HepG2 (cell line): Measurements from ENCODE around the gene C1orf116. TPM values are rescaled to one million over a fixed set of nuclear protein-coding genes. Genes with fewer than 3 reads are reported as not detected.
A peak's percentile ranks its signal among the peaks of the same experiment; 100 is the strongest.

ENCODE experiments used
- HMG20A ChIP-seq: IDR thresholded peaks from 2 replicates; pipeline ENCODE4 v1.6.1; 2016; ENCODE audit warnings: borderline replicate concordance
- KLF13 ChIP-seq: sonication (generic); formaldehyde crosslinking; IDR thresholded peaks from 2 replicates; pipeline ENCODE4 v1.4.0; 2020; ENCODE audit warnings: mild to moderate bottlenecking, missing genetic modification reagents
- NRL ChIP-seq: sonication (generic); formaldehyde crosslinking; IDR thresholded peaks from 2 replicates; pipeline ENCODE4 v1.5.0; 2020; ENCODE audit warnings: missing genetic modification reagents, mild to moderate bottlenecking, moderate library complexity, borderline replicate concordance
- RFX3 ChIP-seq: IDR thresholded peaks from 2 replicates; pipeline ENCODE4 v1.6.1; 2016; ENCODE audit warnings: missing biosample characterization, missing genetic modification reagents
- SOX13 ChIP-seq, 3 experiments: fragments of 450-650 bp in 1 of 3; sonication (generic) in 1 of 3; formaldehyde crosslinking in 1 of 3; IDR thresholded peaks in 2 of 3; conservative IDR thresholded peaks in 1 of 3; 2 replicates each; pipeline versions ENCODE4 v1.5.0 to v1.6.1; 2016 to 2020; ENCODE audit warnings: antibody characterized with exemption in 1 of 3, mild to moderate bottlenecking in 1 of 3, missing compliant biosample characterization in 1 of 3, missing genetic modification reagents in 1 of 3, moderate library complexity in 1 of 3
- ZKSCAN5 ChIP-seq: sonication (generic); formaldehyde crosslinking; IDR thresholded peaks from 2 replicates; pipeline ENCODE4 v1.5.1; 2020; ENCODE audit warnings: mild to moderate bottlenecking, missing genetic modification reagents
- ZNF331 ChIP-seq: sonication (generic); formaldehyde crosslinking; IDR thresholded peaks from 2 replicates; pipeline ENCODE4 v1.4.0; 2020; ENCODE audit warnings: missing genetic modification reagents
- ZNF619 ChIP-seq: sonication (generic); formaldehyde crosslinking; IDR thresholded peaks from 2 replicates; pipeline ENCODE4 v1.4.0; 2020; ENCODE audit warnings: mild to moderate bottlenecking, missing genetic modification reagents
- ZNF782 ChIP-seq: sonication (generic); formaldehyde crosslinking; IDR thresholded peaks from 2 replicates; pipeline ENCODE4 v1.4.0; 2020; ENCODE audit warnings: missing genetic modification reagents, mild to moderate bottlenecking, borderline replicate concordance
- polyA plus RNA-seq, 8 experiments: library from polyadenylated mRNA; depleted of rRNA in 3 of 8; stranded (reverse) in 7 of 8; unstranded in 1 of 8; fragments of >200 nt; fragmentation: Illumina TruSeq in 4 of 8; extraction: Trizol in 4 of 8; gene quantifications; 2 replicates each; pipeline versions ENCODE4 v1.2.1 to v1.2.3, GENCODE V29; 2011 to 2016; ENCODE audit warnings: low read depth in 4 of 8, missing spikeins in 1 of 8, mixed read lengths in 1 of 8; ENCODE audit not compliant: insufficient read depth in 1 of 8
- total RNA-seq, 5 experiments: library from RNA; depleted of rRNA; stranded (reverse); fragments of >200 nt; fragmentation: Illumina TruSeq; extraction: Trizol; gene quantifications; 2 replicates each; pipeline ENCODE4 v1.2.3, GENCODE V29; 2016; ENCODE audit warnings: low read depth in 1 of 5
- TF ChIP-seq, protein P1 (sequence below): sonication (generic); formaldehyde crosslinking; IDR thresholded peaks from 2 replicates; pipeline ENCODE4 v1.4.0; 2020; ENCODE audit warnings: missing genetic modification reagents
- TF ChIP-seq, protein P2 (sequence below): IDR thresholded peaks from 2 replicates; pipeline ENCODE4 v1.6.1; 2018; ENCODE audit warnings: missing genetic modification reagents, mild to moderate bottlenecking, missing compliant biosample characterization
- TF ChIP-seq, protein P3 (sequence below): IDR thresholded peaks from 2 replicates; pipeline ENCODE4 v1.6.1; 2012; ENCODE audit warnings: inconsistent platforms
- TF ChIP-seq, protein P4 (sequence below): sonication (generic); formaldehyde crosslinking; IDR thresholded peaks from 2 replicates; pipeline ENCODE4 v1.5.0; 2020; ENCODE audit warnings: missing genetic modification reagents
- TF ChIP-seq, protein P5 (sequence below): sonication (generic); formaldehyde crosslinking; IDR thresholded peaks from 2 replicates; pipeline ENCODE4 v1.5.0; 2020; ENCODE audit warnings: missing genetic modification reagents
- TF ChIP-seq, protein P6 (sequence below): sonication (generic); formaldehyde crosslinking; IDR thresholded peaks from 2 replicates; pipeline ENCODE4 v1.9.0; 2021; ENCODE audit warnings: mild to moderate bottlenecking, missing genetic modification reagents

Gene C1orf116
- total and polyA plus RNA-seq, 2 of the 13 experiments (the other 11 are each of a cell fraction or from before 2014, with no cell fraction given) = 0.51 to 0.95 TPM

DNA sequence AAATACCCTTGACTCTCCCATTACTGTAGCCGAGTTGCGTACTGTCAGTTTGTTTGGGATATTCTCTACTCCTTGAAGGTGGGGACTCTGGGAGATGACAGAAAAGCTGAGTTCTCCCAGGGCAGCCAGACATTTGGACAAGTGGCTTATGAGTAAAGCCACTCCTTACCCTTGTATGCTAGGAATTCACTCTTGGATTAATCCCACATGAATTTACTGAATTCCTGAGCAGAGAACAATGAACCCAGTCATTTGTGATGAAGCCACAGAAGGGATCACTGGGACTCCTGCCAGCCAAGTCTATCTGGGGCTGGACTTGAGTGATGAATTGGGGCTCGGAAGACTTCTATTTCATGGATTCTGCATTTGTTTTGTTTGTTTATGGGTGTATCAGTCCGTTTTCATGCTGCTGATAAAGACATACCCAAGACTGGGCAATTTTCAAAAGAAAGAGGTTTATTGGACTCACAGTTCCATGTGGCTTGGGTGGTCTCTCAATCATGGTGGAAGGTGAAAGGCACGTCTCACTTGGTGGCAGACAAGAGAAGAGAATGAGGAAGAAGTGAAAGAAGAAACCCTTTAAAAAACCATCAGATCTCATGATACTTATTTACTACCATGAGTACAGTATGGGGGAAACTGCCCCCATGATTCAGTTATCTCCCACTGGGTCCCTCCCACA, 25.1 kb downstream of the C1orf116 start (continued):
- TF ChIP-seq, protein P1, sequence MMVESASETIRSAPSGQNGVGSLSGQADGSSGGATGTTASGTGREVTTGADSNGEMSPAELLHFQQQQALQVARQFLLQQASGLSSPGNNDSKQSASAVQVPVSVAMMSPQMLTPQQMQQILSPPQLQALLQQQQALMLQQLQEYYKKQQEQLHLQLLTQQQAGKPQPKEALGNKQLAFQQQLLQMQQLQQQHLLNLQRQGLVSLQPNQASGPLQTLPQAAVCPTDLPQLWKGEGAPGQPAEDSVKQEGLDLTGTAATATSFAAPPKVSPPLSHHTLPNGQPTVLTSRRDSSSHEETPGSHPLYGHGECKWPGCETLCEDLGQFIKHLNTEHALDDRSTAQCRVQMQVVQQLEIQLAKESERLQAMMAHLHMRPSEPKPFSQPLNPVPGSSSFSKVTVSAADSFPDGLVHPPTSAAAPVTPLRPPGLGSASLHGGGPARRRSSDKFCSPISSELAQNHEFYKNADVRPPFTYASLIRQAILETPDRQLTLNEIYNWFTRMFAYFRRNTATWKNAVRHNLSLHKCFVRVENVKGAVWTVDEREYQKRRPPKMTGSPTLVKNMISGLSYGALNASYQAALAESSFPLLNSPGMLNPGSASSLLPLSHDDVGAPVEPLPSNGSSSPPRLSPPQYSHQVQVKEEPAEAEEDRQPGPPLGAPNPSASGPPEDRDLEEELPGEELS (CRISPR knock-in tag) = no peak
- TF ChIP-seq, protein P2, sequence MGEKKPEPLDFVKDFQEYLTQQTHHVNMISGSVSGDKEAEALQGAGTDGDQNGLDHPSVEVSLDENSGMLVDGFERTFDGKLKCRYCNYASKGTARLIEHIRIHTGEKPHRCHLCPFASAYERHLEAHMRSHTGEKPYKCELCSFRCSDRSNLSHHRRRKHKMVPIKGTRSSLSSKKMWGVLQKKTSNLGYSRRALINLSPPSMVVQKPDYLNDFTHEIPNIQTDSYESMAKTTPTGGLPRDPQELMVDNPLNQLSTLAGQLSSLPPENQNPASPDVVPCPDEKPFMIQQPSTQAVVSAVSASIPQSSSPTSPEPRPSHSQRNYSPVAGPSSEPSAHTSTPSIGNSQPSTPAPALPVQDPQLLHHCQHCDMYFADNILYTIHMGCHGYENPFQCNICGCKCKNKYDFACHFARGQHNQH = 0 out of 2 replicates have a peak, but pooled peaks have one; percentile 15
- TF ChIP-seq HMG20A (CRISPR knock-in tag) = peak; percentile 51; the same call in 1 of the 2 replicates
- TF ChIP-seq, protein P3, sequence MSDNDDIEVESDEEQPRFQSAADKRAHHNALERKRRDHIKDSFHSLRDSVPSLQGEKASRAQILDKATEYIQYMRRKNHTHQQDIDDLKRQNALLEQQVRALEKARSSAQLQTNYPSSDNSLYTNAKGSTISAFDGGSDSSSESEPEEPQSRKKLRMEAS = no peak
- TF ChIP-seq RFX3 (CRISPR knock-in tag) = no peak
- no peak for TF ChIP-seq NRL
- TF ChIP-seq SOX13 (IDR thresholded peaks at IDR 0.05) = 0 out of 2 replicates have a peak, but pooled peaks have one; percentile 23
- peak in 1 of 2 experiments; percentile 89; a peak in 2 of 4 replicates for TF ChIP-seq SOX13 (CRISPR knock-in tag; conservative IDR thresholded peaks at IDR 0.05 in 1 of 2, IDR thresholded peaks at IDR 0.05 in 1 of 2)
- TF ChIP-seq ZNF331 (CRISPR knock-in tag) = 0 out of 2 replicates have a peak, but pooled peaks have one; percentile 12
- no peak for TF ChIP-seq ZNF619 (CRISPR knock-in tag)
- no peak for TF ChIP-seq ZKSCAN5
- TF ChIP-seq, protein P4, sequence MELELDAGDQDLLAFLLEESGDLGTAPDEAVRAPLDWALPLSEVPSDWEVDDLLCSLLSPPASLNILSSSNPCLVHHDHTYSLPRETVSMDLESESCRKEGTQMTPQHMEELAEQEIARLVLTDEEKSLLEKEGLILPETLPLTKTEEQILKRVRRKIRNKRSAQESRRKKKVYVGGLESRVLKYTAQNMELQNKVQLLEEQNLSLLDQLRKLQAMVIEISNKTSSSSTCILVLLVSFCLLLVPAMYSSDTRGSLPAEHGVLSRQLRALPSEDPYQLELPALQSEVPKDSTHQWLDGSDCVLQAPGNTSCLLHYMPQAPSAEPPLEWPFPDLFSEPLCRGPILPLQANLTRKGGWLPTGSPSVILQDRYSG (CRISPR knock-in tag) = no peak
- TF ChIP-seq, protein P5, sequence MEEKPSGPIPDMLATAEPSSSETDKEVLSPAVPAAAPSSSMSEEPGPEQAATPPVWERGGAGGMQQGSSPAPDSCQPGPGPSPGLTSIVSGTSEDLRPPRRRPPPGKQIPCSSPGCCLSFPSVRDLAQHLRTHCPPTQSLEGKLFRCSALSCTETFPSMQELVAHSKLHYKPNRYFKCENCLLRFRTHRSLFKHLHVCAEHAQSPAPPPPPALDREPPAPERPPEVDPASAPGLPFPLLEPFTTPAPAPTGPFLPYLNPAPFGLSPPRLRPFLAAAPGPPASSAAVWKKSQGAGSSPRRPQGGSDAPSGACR (CRISPR knock-in tag) = no peak
- TF ChIP-seq KLF13 (CRISPR knock-in tag) = no peak
- TF ChIP-seq, protein P6, sequence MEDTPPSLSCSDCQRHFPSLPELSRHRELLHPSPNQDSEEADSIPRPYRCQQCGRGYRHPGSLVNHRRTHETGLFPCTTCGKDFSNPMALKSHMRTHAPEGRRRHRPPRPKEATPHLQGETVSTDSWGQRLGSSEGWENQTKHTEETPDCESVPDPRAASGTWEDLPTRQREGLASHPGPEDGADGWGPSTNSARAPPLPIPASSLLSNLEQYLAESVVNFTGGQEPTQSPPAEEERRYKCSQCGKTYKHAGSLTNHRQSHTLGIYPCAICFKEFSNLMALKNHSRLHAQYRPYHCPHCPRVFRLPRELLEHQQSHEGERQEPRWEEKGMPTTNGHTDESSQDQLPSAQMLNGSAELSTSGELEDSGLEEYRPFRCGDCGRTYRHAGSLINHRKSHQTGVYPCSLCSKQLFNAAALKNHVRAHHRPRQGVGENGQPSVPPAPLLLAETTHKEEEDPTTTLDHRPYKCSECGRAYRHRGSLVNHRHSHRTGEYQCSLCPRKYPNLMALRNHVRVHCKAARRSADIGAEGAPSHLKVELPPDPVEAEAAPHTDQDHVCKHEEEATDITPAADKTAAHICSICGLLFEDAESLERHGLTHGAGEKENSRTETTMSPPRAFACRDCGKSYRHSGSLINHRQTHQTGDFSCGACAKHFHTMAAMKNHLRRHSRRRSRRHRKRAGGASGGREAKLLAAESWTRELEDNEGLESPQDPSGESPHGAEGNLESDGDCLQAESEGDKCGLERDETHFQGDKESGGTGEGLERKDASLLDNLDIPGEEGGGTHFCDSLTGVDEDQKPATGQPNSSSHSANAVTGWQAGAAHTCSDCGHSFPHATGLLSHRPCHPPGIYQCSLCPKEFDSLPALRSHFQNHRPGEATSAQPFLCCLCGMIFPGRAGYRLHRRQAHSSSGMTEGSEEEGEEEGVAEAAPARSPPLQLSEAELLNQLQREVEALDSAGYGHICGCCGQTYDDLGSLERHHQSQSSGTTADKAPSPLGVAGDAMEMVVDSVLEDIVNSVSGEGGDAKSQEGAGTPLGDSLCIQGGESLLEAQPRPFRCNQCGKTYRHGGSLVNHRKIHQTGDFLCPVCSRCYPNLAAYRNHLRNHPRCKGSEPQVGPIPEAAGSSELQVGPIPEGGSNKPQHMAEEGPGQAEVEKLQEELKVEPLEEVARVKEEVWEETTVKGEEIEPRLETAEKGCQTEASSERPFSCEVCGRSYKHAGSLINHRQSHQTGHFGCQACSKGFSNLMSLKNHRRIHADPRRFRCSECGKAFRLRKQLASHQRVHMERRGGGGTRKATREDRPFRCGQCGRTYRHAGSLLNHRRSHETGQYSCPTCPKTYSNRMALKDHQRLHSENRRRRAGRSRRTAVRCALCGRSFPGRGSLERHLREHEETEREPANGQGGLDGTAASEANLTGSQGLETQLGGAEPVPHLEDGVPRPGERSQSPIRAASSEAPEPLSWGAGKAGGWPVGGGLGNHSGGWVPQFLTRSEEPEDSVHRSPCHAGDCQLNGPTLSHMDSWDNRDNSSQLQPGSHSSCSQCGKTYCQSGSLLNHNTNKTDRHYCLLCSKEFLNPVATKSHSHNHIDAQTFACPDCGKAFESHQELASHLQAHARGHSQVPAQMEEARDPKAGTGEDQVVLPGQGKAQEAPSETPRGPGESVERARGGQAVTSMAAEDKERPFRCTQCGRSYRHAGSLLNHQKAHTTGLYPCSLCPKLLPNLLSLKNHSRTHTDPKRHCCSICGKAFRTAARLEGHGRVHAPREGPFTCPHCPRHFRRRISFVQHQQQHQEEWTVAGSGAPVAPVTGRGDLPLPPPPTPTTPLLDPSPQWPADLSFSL (CRISPR knock-in tag) = no peak
- TF ChIP-seq ZNF782 (CRISPR knock-in tag) = no peak
